Peyer's patch (tissue), 4 donors: ENCODE results near the gene P2RX5. TPM values are rescaled to one million over a fixed set of nuclear protein-coding genes. Genes with fewer than 3 reads are reported as not detected.
A peak's percentile ranks its signal among the peaks of the same experiment; 100 is the strongest.
"Not testable (repeated sequence)": the region's sequence is repeated elsewhere in the genome, so short reads cannot be mapped to it uniquely, and the experiment has no call there.

Source experiments
- DNase-seq, 3 donors: peaks; one replicate each; pipeline ENCODE4 v3.0.0-alpha.2; 2017 to 2019
- H3K27ac ChIP-seq, 4 donors: fragments of 200-600 bp; sonication (generic); one replicate each; pipeline ENCODE4 v1.5.1; 2016 to 2019
- H3K27me3 ChIP-seq, 2 donors: fragments of 200-600 bp; sonication (generic); one replicate each; pipeline ENCODE4 v1.5.1; 2019
- H3K36me3 ChIP-seq, 3 donors: fragments of 200-600 bp; sonication (generic); one replicate each; pipeline ENCODE4 v1.5.1; 2016 to 2019
- H3K4me1 ChIP-seq, 4 donors: fragments of 200-600 bp; sonication (generic); one replicate each; pipeline ENCODE4 v1.5.1; 2016 to 2019
- H3K4me3 ChIP-seq, 4 donors: fragments of 200-600 bp; sonication (generic); 1 replicate in 3 of 4; 2 replicates in 1 of 4; pipeline ENCODE4 v1.5.1; 2016 to 2019; ENCODE audit warnings: mild to moderate bottlenecking in 1 of 4
- H3K9me3 ChIP-seq, 4 donors: fragments of 200-600 bp; sonication (generic); one replicate each; pipeline ENCODE4 v1.5.1; 2016 to 2019; ENCODE audit warnings: mild to moderate bottlenecking in 1 of 4
- CTCF ChIP-seq, 6 experiments: fragments of 450-650 bp in 4 of 6; fragments of 200-600 bp in 2 of 6; sonication (generic) in 1 of 6; IDR thresholded peaks; one replicate each; pipeline ENCODE4 v1.5.1; 2017 to 2019; ENCODE audit warnings: antibody characterized with exemption in 6 of 6, mild to moderate bottlenecking in 3 of 6, moderate library complexity in 1 of 6
- POLR2A ChIP-seq, 2 donors: fragments of 450-650 bp; IDR thresholded peaks; one replicate each; pipeline ENCODE4 v1.5.1; 2017; ENCODE audit warnings: antibody characterized with exemption in 2 of 2, mild to moderate bottlenecking in 2 of 2, moderate library complexity in 2 of 2
- total RNA-seq, 4 donors: library from RNA; depleted of rRNA; stranded (reverse); fragments of >200 nt; gene quantifications; one replicate each; pipeline ENCODE4 v1.1.0, GENCODE V29; 2016

Gene P2RX5
- total RNA-seq, 4 donors from 2014 or later: 1.2 to 103 (median 5.7) TPM

DNA sequence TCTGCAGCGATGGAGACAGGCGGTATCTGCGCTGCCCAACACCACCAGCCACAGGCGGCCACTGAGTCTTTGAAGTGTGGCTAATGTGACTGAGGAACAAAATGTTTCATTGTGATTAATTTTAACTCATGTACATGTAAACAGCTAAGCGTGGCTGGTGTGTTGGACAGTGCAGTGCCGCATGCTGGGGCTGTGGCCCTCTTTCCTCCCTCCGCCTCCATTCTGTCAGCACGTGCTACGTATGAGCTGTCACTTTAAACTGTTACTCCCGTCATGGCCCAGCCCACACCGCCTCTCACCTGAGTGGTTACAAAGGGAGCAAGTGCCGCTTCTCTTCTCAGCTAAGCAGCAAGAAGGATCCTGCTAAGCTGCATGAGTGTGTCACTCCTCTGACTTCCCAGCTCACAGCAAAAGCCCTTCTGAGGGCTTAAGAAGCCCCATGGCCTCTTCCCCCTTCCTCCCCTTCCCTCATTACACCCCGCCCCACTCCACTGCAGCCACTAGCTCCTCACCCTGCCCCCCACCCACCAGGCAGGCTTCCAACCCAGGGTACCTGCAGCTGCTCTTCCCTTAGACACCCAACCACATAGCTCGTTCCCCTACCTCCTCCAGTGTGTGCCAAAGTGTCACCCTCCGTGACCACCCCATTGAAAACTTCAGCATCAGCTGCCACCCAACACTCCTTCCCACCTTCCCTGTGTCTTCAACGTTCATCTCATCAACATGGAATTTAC is 42.8 kb upstream of the P2RX5 start:
- Histone ChIP-seq H3K9me3 (no peaks in the 10 kb centered on the region), H3K4me3 (no peak overlapping the region), H3K27ac (peak overlapping the region; percentile 37 to 78 (median 58)), H3K4me1 (peaks cover 0 to 22% (median 6%) of the 10 kb centered on the region in 4 donors), H3K27me3 (no peaks in the 10 kb centered on the region), H3K36me3 (no peaks in the 10 kb centered on the region)
- peak; percentile 66 to 89 (median 73) for DNase-seq
- TF ChIP-seq CTCF (IDR thresholded peaks at IDR 0.05): no peak
- TF ChIP-seq POLR2A (IDR thresholded peaks at IDR 0.05): no peak

DNA sequence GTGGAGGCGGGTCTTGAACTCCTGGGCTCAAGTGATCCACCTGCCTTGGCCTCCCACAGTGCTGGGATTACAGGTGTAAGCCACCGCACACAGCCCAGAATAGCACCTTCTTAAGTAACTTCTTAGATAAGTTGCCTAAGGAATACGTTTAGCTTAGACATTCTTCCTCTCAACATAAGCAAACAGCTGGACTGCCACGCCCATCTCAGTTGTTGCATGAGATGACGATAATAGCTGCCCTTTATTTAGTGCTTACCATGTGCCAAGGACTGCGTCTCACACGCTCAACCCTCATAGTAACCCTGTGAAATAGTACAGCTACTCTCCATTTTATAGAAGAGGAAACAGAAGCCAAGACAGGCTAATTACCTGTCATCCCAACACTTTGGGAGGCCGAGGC is 39.6 kb upstream of the P2RX5 start:
- H3K9me3 ChIP-seq: no peaks in the 10 kb centered on the region
- DNase-seq: no peak
- H3K36me3 ChIP-seq: no peaks in the 10 kb centered on the region
- no peak overlapping the region for H3K4me3 ChIP-seq
- TF ChIP-seq POLR2A (IDR thresholded peaks at IDR 0.05): no peak
- H3K27me3 ChIP-seq: no peaks in the 10 kb centered on the region
- H3K4me1 ChIP-seq: peaks cover 0 to 22% (median 6%) of the 10 kb centered on the region in 4 donors
- no peak overlapping the region for H3K27ac ChIP-seq

GRCh38 chr17:3734911-3735276 is 38.9 kb upstream of the P2RX5 start:
- H3K9me3 ChIP-seq, H3K27ac ChIP-seq, H3K4me3 ChIP-seq, H3K36me3 ChIP-seq, DNase-seq, H3K27me3 ChIP-seq: not testable (repeated sequence)
- H3K4me1 ChIP-seq: peaks cover 0 to 21% (median 6%) of the 10 kb centered on the region in 4 donors

GRCh38 chr17:3732210-3732621 is 36.3 kb upstream of the P2RX5 start:
- Histone ChIP-seq H3K4me3 (no peak overlapping the region), H3K36me3 (no peaks in the 10 kb centered on the region), H3K27me3 (no peaks in the 10 kb centered on the region), H3K4me1 (no peaks in the 10 kb centered on the region), H3K9me3 (no peaks in the 10 kb centered on the region), H3K27ac (peak overlapping the region in 2 of 4 donors; percentile 23 to 39)
- TF ChIP-seq POLR2A (IDR thresholded peaks at IDR 0.05) (no peak), CTCF (IDR thresholded peaks at IDR 0.05) (peak in 3 of 6 experiments; percentile 10 to 38 (median 31))
- DNase-seq: peak in 2 of 3 donors; percentile 66 to 79

- Histone ChIP-seq H3K27me3 (no peaks in the 10 kb centered on the region), H3K27ac (no peak overlapping the region), H3K4me1 (no peaks in the 10 kb centered on the region), H3K36me3 (no peaks in the 10 kb centered on the region), H3K4me3 (no peak overlapping the region), H3K9me3 (no peaks in the 10 kb centered on the region)
- no peak for TF ChIP-seq POLR2A (IDR thresholded peaks at IDR 0.05)
- no peak for TF ChIP-seq CTCF (IDR thresholded peaks at IDR 0.05)
- DNase-seq: no peak
These were observed 35.0 kb upstream of the P2RX5 start for GRCh38 chr17:3730881-3731429.

DNA sequence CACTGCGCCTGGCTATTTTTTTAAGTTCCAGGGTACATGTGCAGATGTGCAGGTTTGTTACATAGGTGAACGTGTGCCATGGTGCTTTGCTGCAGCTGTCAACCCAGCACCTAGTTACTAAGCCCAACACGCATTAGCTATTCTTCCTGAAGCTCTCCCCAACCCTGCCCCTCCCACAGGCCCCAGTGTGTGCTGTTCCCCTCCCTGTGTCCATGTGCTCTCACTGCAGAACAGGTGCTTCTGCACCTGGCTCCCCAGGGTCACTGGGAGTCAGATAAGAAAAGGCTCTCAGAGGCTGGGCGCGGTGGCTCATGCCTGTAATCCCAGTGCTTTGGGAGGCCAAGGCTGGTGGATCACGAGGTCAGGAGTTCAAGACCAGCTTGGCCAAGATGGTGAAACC is 33.9 kb upstream of the P2RX5 start:
- Histone ChIP-seq H3K4me3 (no peak overlapping the region), H3K27ac (no peak overlapping the region), H3K27me3 (no peaks in the 10 kb centered on the region), H3K9me3 (no peaks in the 10 kb centered on the region), H3K4me1 (no peaks in the 10 kb centered on the region), H3K36me3 (no peaks in the 10 kb centered on the region)
- TF ChIP-seq CTCF (IDR thresholded peaks at IDR 0.05): no peak
- no peak for TF ChIP-seq POLR2A (IDR thresholded peaks at IDR 0.05)
- DNase-seq: no peak

DNA sequence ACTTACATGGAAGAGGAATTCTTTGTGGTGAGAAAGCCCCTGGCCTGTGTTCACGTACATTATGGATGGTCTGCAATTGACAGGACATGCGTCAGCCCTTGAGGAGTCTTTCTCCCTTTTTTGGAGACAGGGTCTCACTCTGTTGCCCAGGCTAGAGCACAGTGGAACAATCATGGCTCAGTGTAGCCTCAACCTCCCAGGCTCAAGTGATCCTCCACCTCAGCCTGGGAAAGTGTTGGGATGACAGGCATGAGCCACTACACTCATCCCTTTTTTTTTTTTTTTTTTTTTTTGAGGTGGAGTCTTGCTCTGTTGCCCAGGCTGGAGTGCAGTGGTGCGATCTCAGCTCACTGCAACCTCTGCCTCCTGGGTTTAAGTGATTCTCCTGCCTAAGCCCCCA is 32.1 kb upstream of the P2RX5 start:
- H3K9me3 ChIP-seq, H3K4me3 ChIP-seq, H3K27ac ChIP-seq, H3K4me1 ChIP-seq, DNase-seq, H3K27me3 ChIP-seq, H3K36me3 ChIP-seq: not testable (repeated sequence)
